PC-3 (cell line): Measurements from ENCODE around the gene TRIM27. TPM values are rescaled to one million over a fixed set of nuclear protein-coding genes. Genes with fewer than 3 reads are reported as not detected.
"Not testable (repeated sequence)": the region's sequence is repeated elsewhere in the genome, so short reads cannot be mapped to it uniquely, and the experiment has no call there.

Experiments used
- ATAC-seq: fragments of 200-7000 bp; cut with Tn5 transposase; 2 replicates; pipeline ENCODE4 v1.9.1; 2020; ENCODE audit warnings: mild to moderate bottlenecking, moderate library complexity
- BruUV-seq: library from RNA; stranded (reverse); fragments of 400-500 nt; replicated peaks from 2 replicates; lab custom pipeline; 2021; lab: Mats Ljungman, UMichigan
- CTCF ChIA-PET: fragments of 300-600 bp; sonication (Branson Sonifier 250); formaldehyde crosslinking; loops from one replicate; lab custom pipeline; 2022; ENCODE audit warnings: antibody characterized with exemption; lab: Charles Lee
- POLR2A ChIA-PET: fragments of 300-600 bp; sonication (Branson Sonifier 250); formaldehyde crosslinking; loops from one replicate; lab custom pipeline; 2022; ENCODE audit warnings: antibody characterized with exemption; ENCODE audit not compliant: unreplicated experiment; lab: Charles Lee
- DNase-seq: peaks from one replicate; pipeline ENCODE4 v3.0.0-alpha.2; 2015
- H2AFZ ChIP-seq: fragments of 300-600 bp; sonication (generic); 2 replicates; pipeline ENCODE4 v1.6.0; 2016; ENCODE audit warnings: antibody characterized with exemption, low read length
- H3F3A ChIP-seq: fragments of 300-600 bp; sonication (generic); one replicate; pipeline ENCODE4 v1.6.0; 2017; ENCODE audit warnings: antibody characterized with exemption, low read length, control low read depth, mild to moderate bottlenecking; ENCODE audit not compliant: unreplicated experiment
- H3K27ac ChIP-seq: fragments of 300-600 bp; sonication (generic); 2 replicates; pipeline ENCODE4 v1.5.1; 2016; ENCODE audit warnings: mild to moderate bottlenecking, low read length
- H3K27me3 ChIP-seq: fragments of 300-600 bp; sonication (generic); 2 replicates; pipeline ENCODE4 v1.6.1; 2016; ENCODE audit warnings: low read length, mixed read lengths
- H3K36me3 ChIP-seq: fragments of 300-600 bp; sonication (generic); 2 replicates; pipeline ENCODE4 v1.6.1; 2016; ENCODE audit warnings: low read depth, mixed run types, low read length, mixed read lengths
- H3K4me1 ChIP-seq: fragments of 300-600 bp; sonication (generic); 2 replicates; pipeline ENCODE4 v1.5.1; 2016; ENCODE audit warnings: low read length; ENCODE audit not compliant: insufficient read depth
- H3K4me2 ChIP-seq: fragments of 300-600 bp; sonication (generic); 2 replicates; pipeline ENCODE4 v1.6.0; 2016; ENCODE audit warnings: low read length
- H3K4me3 ChIP-seq: fragments of 300-600 bp; sonication (generic); 2 replicates; pipeline ENCODE4 v1.5.1; 2016; ENCODE audit warnings: mild to moderate bottlenecking, low read length, mixed read lengths
- H3K79me2 ChIP-seq: fragments of 300-600 bp; sonication (generic); 2 replicates; pipeline ENCODE4 v1.6.1; 2017; ENCODE audit warnings: low read length, mixed read lengths
- H3K9ac ChIP-seq: fragments of 300-600 bp; sonication (generic); 2 replicates; pipeline ENCODE4 v1.6.0; 2016; ENCODE audit warnings: mild to moderate bottlenecking, low read length
- H3K9me2 ChIP-seq: fragments of 300-600 bp; sonication (generic); replicated peaks from 2 replicates; pipeline ENCODE4 v1.6.1; 2016; ENCODE audit warnings: mixed run types, low read length, mixed read lengths
- H3K9me3 ChIP-seq: fragments of 300-600 bp; sonication (generic); 2 replicates; pipeline ENCODE4 v1.6.1; 2016; ENCODE audit warnings: low read length, mixed read lengths
- H4K20me1 ChIP-seq: fragments of 300-600 bp; sonication (generic); 2 replicates; pipeline ENCODE4 v1.6.1; 2016; ENCODE audit warnings: low read length, mixed read lengths
- EZH2 ChIP-seq: fragments of 300-600 bp; sonication (generic); IDR thresholded peaks from one replicate; pipeline ENCODE4 v1.6.1; 2017; ENCODE audit warnings: antibody characterized with exemption, mild to moderate bottlenecking, low read length; ENCODE audit not compliant: unreplicated experiment
- EZH2phosphoT487 ChIP-seq: fragments of 300-600 bp; sonication (generic); IDR thresholded peaks from 2 replicates; pipeline ENCODE4 v1.6.1; 2018; ENCODE audit warnings: mild to moderate bottlenecking, antibody characterized with exemption, low read length, borderline replicate concordance
- intact Hi-C: fragments of 100-400 bp; cut with micrococcal nuclease; formaldehyde crosslinking; loops from 2 replicates; pipeline ENCODE4 v1.9.0; 2023
- total RNA-seq: library from RNA; depleted of rRNA; stranded (reverse); fragments of >200 nt; gene quantifications from 2 replicates; pipeline ENCODE4 v1.2.3, GENCODE V29; 2014
- TF ChIP-seq, protein P1 (sequence below): fragments of 300-600 bp; sonication (generic); conservative IDR thresholded peaks from 2 replicates; pipeline ENCODE4 v1.5.1; 2017; ENCODE audit warnings: antibody characterized with exemption, low read depth, mild to moderate bottlenecking, low read length

TRIM27 gene
- total RNA-seq, 1 experiment from 2014 or later = 85.8 TPM

GRCh38 chr6:28929339-28929738, 5.6 kb upstream of the TRIM27 start:
- H2AFZ ChIP-seq, intact Hi-C loops, H3K79me2 ChIP-seq, H3K4me3 ChIP-seq, H3K9ac ChIP-seq, H3K27ac ChIP-seq, H3K4me2 ChIP-seq, BruUV-seq, H3K27me3 ChIP-seq, H4K20me1 ChIP-seq, H3F3A ChIP-seq, DNase-seq, H3K9me3 ChIP-seq, H3K9me2 ChIP-seq, POLR2A ChIA-PET, H3K4me1 ChIP-seq, ATAC-seq, CTCF ChIA-PET, H3K36me3 ChIP-seq: not testable (repeated sequence)

DNA sequence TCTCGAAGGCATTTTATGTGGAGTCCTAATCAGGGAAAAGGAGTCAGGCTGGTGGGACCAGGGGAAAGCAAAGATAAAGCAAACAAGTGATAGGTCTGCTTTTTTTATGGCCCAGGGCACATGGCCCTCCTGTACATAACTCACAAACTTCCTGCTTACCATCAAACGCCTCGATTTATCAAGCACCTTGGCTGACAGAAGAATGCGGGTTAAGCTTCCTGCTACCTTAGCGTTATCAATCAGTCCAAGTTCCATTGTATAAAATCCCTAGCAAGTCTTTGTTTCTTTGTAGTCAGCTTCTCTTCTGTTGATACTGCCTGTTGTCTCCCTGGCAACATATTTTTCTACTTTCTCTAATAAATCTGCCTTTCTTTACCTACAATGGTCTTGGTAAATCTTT, 4.1 kb upstream of the TRIM27 start:
- Histone ChIP-seq H3K79me2 (peaks cover 10% of the 10 kb centered on the region), H3K4me1 (no peaks in the 10 kb centered on the region), H4K20me1 (no peaks in the 10 kb centered on the region), H3K9me2 (no peaks in the 10 kb centered on the region), H3K4me3 (no peak overlapping the region), H3K9me3 (no peaks in the 10 kb centered on the region), H3K9ac (no peak overlapping the region), H2AFZ (no peak overlapping the region), H3F3A (no peaks in the 10 kb centered on the region), H3K36me3 (no peaks in the 10 kb centered on the region), H3K27me3 (no peaks in the 10 kb centered on the region), H3K4me2 (no peak overlapping the region), H3K27ac (no peak overlapping the region)
- no peak for TF ChIP-seq EZH2
- TF ChIP-seq, protein P1, sequence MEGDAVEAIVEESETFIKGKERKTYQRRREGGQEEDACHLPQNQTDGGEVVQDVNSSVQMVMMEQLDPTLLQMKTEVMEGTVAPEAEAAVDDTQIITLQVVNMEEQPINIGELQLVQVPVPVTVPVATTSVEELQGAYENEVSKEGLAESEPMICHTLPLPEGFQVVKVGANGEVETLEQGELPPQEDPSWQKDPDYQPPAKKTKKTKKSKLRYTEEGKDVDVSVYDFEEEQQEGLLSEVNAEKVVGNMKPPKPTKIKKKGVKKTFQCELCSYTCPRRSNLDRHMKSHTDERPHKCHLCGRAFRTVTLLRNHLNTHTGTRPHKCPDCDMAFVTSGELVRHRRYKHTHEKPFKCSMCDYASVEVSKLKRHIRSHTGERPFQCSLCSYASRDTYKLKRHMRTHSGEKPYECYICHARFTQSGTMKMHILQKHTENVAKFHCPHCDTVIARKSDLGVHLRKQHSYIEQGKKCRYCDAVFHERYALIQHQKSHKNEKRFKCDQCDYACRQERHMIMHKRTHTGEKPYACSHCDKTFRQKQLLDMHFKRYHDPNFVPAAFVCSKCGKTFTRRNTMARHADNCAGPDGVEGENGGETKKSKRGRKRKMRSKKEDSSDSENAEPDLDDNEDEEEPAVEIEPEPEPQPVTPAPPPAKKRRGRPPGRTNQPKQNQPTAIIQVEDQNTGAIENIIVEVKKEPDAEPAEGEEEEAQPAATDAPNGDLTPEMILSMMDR = no peak
- TF ChIP-seq EZH2phosphoT487 = no peak
- intact Hi-C loops = no loop called here
- POLR2A ChIA-PET = no interaction called here
- DNase-seq = no peak
- BruUV-seq = no TSS peak
- ATAC-seq = no peak
- CTCF ChIA-PET = no interaction called here

- peak overlapping the region; percentile 82 for H3K27ac ChIP-seq
- ChIA-PET CTCF (interaction anchor here (1.1 kb wide), 2 partner anchors 85 to 93 kb away, joined by 6 to 7 read pairs; no protein-coding TSS in a partner anchor), POLR2A (interaction anchor here (0.6 kb wide), 1 partner anchor 1745 kb away, joined by 3 read pairs; no protein-coding TSS in a partner anchor)
- H2AFZ ChIP-seq = peak overlapping the region; percentile 66; the same call in 1 of the 2 replicates
- no peaks in the 10 kb centered on the region for H3K27me3 ChIP-seq
- H3K9me3 ChIP-seq = no peaks in the 10 kb centered on the region
- peak overlapping the region; percentile 86 for H3K4me3 ChIP-seq
- H3K4me1 ChIP-seq = peaks cover 23% of the 10 kb centered on the region
- H3K9me2 ChIP-seq = no peaks in the 10 kb centered on the region
- intact Hi-C loops = loop anchor here (1.0 kb wide), 5 partner anchors 17 to 93 kb away; no protein-coding TSS in a partner anchor
- TSS peak; percentile 44 for BruUV-seq
- peak; percentile 6 for ATAC-seq
- H3K36me3 ChIP-seq = peaks cover 35% of the 10 kb centered on the region
- DNase-seq = peak; percentile 39
- H3F3A ChIP-seq = peaks cover 4% of the 10 kb centered on the region
- H3K9ac ChIP-seq = peak overlapping the region; percentile 99
- TF ChIP-seq EZH2phosphoT487 (no peak), EZH2 (no peak)
- TF ChIP-seq, protein P1 = no peak
- H4K20me1 ChIP-seq = peaks cover 28% of the 10 kb centered on the region
- H3K4me2 ChIP-seq = peak overlapping the region; percentile 91
- peaks cover 54% of the 10 kb centered on the region for H3K79me2 ChIP-seq
Observed at GRCh38 chr6:28922821-28923317, 916 bp downstream of the TRIM27 start.
